ENCODE results near the gene DR1. TPM values are rescaled to one million over a fixed set of nuclear protein-coding genes. Genes with fewer than 3 reads are reported as not detected.

Gene DR1
- total and polyA plus RNA-seq, 10 donors, result 8.3 to 62.5 (median 50.3) TPM

- Histone ChIP-seq H3K27ac (peak overlapping the region in 2 of 8 donors; percentile 1 to 29), H3K4me3 (no peak overlapping the region), H3K9me3 (no peaks in the 10 kb centered on the region), H3K36me3 (peaks cover 4 to 57% (median 32%) of the 10 kb centered on the region in 6 donors), H3K4me1 (peaks cover 41 to 100% (median 80%) of the 10 kb centered on the region in 6 donors), H3K27me3 (replicated peaks in 1 of 7) (no peaks in the 10 kb centered on the region)
- intact Hi-C loops (cut with DNase I; ENCODE audit: low total_unique reads), result no loop called here
- TF ChIP-seq CTCF (IDR thresholded peaks at IDR 0.05 in 8 of 11, conservative IDR thresholded peaks at IDR 0.05 in 3 of 11) (no peak), POLR2AphosphoS5 (IDR thresholded peaks at IDR 0.05) (no peak), POLR2A (IDR thresholded peaks at IDR 0.05) (no peak)
- DNase-seq, result no peak
Measured at GRCh38 chr1:93352376-93352775, 6.7 kb downstream of the DR1 start.

GRCh38 chr1:93353286-93353685 is 7.6 kb downstream of the DR1 start:
- Histone ChIP-seq H3K36me3 (peaks cover 4 to 66% (median 37%) of the 10 kb centered on the region in 6 donors), H3K27ac (peak overlapping the region in 7 of 8 donors; percentile 1 to 39 (median 28)), H3K4me1 (peaks cover 35 to 100% (median 76%) of the 10 kb centered on the region in 6 donors), H3K4me3 (no peak overlapping the region), H3K9me3 (no peaks in the 10 kb centered on the region), H3K27me3 (replicated peaks in 1 of 7) (no peaks in the 10 kb centered on the region)
- TF ChIP-seq CTCF (IDR thresholded peaks at IDR 0.05 in 8 of 11, conservative IDR thresholded peaks at IDR 0.05 in 3 of 11), result no peak
- TF ChIP-seq POLR2A (IDR thresholded peaks at IDR 0.05), result no peak
- no peak for TF ChIP-seq POLR2AphosphoS5 (IDR thresholded peaks at IDR 0.05)
- intact Hi-C loops (cut with DNase I; ENCODE audit: low total_unique reads), result no loop called here
- DNase-seq, result no peak
- 26 to 40% (median 31%) methylated on average over 1 of the region's 1 CpG for WGBS, 5 donors

- intact Hi-C loops (cut with DNase I; ENCODE audit: low total_unique reads), result no loop called here
- H3K27me3 ChIP-seq (replicated peaks in 1 of 7), result no peaks in the 10 kb centered on the region
- no peak overlapping the region for H3K27ac ChIP-seq
- H3K9me3 ChIP-seq, result no peaks in the 10 kb centered on the region
- H3K4me1 ChIP-seq, result peaks cover 20 to 100% (median 74%) of the 10 kb centered on the region in 6 donors
- no peak overlapping the region for H3K4me3 ChIP-seq
- TF ChIP-seq POLR2A (IDR thresholded peaks at IDR 0.05) (no peak), CTCF (IDR thresholded peaks at IDR 0.05 in 8 of 11, conservative IDR thresholded peaks at IDR 0.05 in 3 of 11) (no peak), POLR2AphosphoS5 (IDR thresholded peaks at IDR 0.05) (no peak)
- H3K36me3 ChIP-seq, result peaks cover 4 to 81% (median 41%) of the 10 kb centered on the region in 6 donors
- no peak for DNase-seq
- 46 to 91% (median 48%) methylated on average over 2 of the region's 2 CpGs for WGBS, 5 donors
Measured at GRCh38 chr1:93354749-93355148, 9.0 kb downstream of the DR1 start.

- DNase-seq, result no peak
- no peak overlapping the region for H3K4me3 ChIP-seq
- 90 to 96% (median 93%) methylated on average over 2 of the region's 2 CpGs for WGBS, 5 donors
- H3K27me3 ChIP-seq (replicated peaks in 1 of 7), result no peaks in the 10 kb centered on the region
- H3K9me3 ChIP-seq, result no peaks in the 10 kb centered on the region
- peaks cover 4 to 100% (median 43%) of the 10 kb centered on the region in 6 donors for H3K36me3 ChIP-seq
- intact Hi-C loops (cut with DNase I; ENCODE audit: low total_unique reads), result no loop called here
- TF ChIP-seq CTCF (IDR thresholded peaks at IDR 0.05 in 8 of 11, conservative IDR thresholded peaks at IDR 0.05 in 3 of 11), result no peak
- no peak for TF ChIP-seq POLR2A (IDR thresholded peaks at IDR 0.05)
- no peak for TF ChIP-seq POLR2AphosphoS5 (IDR thresholded peaks at IDR 0.05)
- peaks cover 3 to 100% (median 65%) of the 10 kb centered on the region in 6 donors for H3K4me1 ChIP-seq
- peak overlapping the region in 1 of 8 donors; percentile 65 for H3K27ac ChIP-seq
Measured at GRCh38 chr1:93357242-93357641, 11.5 kb downstream of the DR1 start.
